Inferior parietal cortex (tissue), 1 donor: ENCODE data around the gene MRPS23.

Source experiments
- DNase-seq: peaks from one replicate; pipeline ENCODE4 v3.0.0-alpha.2; 2016; ENCODE audit errors: extremely low spot score

Gene MRPS23

DNA sequence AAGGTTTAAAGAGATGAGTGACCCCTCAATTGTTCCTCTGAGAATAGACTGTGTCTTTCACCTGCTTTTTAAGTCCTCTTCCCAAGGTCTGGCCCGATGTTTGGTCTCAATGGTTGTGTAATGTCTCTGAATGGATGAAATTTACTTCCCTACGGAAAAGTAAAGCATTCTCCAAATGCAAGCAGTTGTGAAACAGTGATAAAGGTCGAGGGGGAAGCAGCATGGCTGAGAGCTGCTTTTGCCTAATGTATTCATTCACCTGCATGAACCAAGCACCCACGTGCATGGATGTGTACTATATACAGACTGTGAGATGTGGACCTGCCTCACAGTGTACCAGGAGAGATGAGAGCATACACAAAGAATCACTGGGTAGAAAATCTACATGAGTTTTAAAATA lies 11.4 kb downstream of the MRPS23 start:
- DNase-seq, result no peak

DNA sequence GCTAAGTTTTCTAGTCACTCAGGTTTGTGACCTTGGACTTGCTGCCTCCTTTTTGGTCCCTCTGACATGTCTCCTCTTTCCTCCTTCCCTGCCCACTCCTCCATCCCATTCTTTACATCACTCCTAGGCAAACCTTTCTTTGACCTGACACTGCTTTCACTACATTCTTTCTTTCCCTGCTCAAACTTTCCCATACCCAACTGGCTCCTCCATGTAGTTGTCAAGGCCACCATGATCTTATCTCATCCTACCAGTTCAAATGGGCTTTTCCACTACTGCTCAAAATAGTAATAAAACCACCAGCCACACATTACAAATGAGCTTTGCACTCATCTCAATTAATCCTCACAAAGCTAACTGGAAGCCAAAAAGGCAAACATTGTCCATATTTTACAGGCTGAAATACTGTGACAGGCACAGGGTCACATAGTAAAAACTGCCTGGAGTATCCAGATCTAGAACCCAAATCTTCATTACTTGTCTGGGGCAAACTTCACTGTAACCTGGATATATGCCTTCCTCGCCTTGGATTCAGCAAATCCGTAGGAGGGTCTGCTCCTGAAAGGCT lies 14.4 kb downstream of the MRPS23 start:
- no peak for DNase-seq

DNA sequence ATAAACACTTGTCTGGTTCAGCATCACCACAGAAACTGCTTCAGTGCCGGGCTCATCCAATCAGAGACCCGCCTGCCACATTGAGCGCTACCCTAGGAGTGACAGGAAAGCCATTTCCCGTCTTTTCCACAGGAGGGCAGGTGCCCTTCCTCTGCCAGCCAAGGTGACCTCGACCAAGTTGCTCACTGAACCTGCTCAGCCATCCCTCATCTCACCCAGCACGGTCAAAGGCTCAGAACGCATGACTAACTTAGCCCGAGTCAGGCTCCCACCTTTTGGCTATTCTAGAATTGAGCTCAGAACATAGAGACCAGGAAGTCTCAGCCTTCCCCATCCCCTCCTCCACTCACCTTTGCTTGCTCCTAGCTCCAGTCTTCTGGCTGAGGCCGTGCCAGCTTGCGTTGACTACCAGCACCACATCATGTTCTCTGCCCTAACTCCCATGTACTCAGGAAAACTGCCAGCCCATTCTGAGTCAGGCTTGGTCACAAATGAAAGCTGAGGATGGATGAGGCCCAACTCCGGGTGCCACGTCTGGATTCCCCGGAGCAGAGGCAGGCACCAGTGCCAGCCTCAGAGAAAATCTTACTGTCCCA lies 15.6 kb downstream of the MRPS23 start:
- DNase-seq, result peak; percentile 58

DNA sequence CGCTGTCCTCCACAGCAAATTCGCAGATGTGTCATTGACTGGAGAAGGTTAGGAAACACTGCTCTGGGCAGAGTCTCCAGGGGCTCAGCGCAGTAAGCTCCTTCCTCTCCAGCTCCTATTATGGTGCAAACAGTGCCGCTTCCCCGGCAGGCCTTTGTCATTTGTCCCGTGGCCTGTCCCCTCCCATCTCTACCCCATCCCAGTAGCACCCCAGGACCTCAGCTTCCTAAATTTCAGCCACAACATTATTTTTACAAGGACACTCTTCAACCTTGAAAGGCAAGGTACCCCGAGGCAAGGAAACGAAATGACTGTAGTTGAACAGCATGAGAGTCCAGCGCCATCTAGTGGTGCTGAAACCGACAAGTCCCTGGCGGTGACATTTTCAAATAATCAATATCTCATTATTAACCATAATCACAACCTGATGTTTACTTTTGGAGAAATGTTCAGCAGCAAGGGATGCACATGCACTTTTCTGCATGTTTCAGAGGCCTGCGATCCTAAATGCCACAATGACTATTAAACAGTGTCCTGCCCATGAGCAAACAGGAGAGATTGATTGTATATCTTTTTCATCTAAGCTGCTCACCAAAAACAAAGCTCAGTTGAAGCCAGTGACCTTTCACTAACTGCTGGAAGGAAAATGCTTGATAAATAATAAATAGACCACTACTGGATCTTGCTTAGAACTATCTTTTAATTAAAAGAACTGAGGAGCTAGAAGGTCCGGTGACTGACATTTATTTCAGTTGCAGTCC lies 16.5 kb downstream of the MRPS23 start:
- peak; percentile 84 for DNase-seq

DNA sequence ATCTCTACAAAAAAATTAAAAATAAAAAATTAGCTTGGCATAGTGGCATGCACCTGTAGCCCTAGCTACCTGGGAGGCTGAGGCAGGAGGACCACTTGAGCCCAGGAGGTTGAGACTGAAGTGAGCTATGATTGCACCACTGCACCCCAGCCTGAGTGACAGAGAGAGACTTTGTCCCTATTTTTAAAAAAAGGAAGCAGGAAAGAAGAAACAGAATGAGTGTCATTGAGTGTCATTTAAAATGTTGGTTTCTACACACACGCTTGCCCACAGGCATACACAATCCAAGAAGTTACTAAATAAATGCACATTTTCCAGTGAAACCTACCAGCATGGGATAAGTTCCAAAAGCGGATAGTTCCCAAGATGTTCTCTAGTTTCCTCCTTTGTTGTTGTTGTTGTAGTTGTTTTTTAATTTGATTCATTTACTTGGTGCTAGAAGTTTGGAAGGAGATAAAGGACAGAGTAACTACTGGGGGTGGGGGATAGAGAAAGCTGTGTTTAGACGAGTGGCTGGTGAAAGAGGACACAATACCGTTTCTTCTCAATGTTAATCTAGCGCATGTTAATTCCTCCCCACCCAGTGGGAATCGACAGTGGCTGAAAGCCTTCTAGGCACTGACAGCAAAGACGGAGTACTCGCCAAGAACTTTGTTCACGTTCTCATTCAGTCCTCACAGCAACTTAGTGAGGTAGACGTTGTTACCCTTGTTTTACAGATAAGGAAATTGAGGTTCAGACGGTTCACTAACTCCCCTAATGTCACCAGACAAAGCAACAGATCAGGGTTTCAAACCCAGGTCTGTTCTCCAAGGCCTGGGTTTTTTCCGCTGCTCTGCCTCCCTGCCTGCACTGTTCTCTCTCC lies 17.3 kb downstream of the MRPS23 start:
- peak; percentile 36 for DNase-seq

DNA sequence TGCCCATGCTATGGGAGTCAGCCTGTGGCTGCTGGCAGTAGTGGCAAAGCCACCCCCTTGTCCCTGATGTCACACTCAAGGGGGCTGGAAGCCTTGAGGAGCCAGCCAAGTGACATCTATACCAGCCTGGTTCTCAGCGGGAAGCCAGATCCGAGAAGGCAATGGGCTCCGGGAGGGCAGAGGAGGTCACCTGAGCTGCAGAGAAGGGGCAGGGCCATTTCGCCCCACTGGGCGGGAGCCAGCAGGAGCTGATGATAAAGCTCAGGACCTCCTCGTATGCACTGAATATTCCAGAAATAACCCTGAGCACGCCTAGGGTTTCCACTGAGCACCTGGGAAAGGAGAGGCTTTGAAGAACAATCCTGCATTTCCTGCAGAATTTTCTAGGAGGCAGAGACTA lies 19.0 kb downstream of the MRPS23 start:
- DNase-seq, result no peak

DNA sequence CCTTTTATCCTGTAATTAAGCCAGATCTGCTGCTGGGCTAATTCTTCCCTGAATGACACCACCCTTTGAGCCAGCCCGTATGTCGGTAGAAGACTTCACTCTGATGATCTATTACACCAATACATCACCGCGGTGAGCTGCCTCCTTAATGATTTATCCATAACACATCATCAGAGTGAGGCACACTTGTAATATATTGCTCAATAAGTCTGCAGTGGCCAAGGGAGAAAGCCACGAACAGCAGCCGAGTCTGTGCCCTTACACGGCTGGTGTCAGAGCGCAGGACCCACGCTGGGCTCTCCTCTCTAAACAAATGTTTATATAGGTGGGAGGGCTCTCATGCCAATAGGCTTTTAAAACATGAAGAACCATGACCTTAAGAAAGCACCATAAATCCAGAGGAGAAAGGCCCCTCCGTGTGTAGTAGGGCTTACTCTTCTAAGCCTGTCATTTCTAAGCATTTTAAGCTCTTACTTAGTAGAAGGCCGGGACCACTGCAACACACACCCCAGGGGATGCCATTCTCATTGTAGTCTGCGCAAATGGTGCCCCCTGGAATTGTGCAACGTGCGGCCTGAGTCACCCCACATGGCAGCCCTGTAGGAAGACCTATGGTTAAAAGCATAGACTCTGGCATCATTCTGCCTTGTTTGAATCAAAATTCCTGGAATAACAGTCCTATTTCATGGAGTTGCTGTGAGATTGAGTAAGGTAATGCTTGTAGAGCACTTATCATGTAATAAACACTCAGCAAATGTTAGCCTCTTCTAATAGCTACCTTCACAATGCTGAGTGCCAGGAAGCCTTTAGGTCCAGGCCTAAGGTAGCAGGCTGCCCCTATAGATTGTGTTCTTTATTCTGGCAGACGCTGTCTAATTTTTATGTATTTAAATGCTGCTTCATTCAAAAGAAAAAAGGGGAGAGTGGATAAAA lies 26.1 kb downstream of the MRPS23 start:
- DNase-seq, result no peak

DNA sequence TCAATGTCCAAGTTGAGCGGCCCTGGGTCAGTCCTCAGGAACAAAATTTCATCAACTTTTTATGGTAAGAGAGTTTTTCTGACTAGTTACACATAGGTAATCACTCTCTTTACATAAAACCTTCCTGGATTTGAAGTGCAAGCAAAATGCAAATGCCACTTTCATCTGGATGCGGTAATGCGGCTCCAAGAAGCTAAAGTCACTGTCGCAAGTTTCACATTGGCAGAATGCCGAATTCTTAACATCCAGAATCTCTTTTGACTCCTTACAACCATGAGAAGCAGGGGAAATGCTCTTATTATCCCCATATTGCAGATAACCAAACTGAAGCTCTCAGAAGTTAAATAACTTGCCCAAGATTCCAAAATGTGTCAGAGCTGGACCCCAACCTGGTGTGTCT lies 30.0 kb downstream of the MRPS23 start:
- DNase-seq, result no peak

DNA sequence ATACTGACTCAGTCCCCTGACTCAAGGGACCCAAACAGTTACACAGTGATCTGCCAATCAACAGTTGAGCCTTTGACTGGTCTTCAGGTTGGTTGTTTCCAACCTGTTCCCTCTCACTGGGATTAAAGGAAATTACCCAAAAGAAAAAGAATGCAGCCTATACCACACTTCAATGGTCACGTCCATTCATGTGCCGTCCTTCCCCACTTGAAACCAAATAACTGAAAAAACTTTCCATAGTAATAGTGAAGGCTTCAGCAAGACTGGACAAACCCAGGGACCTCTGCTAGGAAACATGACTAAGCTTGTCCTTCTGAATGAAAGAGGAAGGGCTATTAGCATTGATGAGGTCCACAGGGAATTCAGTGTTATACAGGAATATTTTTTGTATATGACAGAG lies 30.6 kb downstream of the MRPS23 start:
- DNase-seq, result no peak

DNA sequence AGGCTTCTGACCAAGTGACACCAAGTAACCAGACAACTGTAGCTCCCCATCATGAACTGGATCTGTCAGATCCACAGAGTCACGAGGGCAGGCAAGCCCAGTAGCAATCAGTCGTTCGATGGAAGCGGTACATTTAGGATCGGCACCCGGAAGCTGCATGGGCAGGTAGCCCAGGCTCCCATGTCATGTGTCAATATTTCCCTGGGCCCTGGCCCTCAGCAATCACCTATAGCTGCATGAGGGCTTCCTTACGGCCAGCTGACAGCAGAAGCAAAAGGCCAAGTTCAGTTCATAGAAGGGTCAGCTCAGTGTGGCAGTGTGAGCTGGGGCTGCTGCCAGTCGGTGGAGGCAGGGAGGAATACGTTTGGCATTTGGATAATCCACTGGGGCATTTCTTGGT lies 31.8 kb downstream of the MRPS23 start:
- no peak for DNase-seq

DNA sequence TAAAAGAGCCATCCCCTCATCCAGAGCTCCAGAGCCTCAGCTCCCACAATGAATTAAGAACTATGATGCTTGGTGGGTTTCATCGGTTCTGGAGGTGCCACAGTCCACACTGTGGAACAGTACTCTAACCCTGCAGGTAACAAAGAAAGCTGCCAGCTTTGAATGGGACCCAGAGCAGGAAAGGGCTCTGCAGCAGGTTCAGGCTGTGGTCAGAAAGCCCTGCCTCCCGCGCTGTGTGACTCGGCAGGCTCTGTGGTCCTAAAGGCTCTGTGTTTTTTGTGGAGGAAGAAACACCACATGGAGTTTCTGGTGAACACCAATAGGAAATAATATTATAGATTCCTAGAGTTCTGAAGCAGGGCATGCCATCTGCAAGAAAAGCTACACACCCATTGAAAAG lies 32.5 kb downstream of the MRPS23 start:
- DNase-seq, result no peak

DNA sequence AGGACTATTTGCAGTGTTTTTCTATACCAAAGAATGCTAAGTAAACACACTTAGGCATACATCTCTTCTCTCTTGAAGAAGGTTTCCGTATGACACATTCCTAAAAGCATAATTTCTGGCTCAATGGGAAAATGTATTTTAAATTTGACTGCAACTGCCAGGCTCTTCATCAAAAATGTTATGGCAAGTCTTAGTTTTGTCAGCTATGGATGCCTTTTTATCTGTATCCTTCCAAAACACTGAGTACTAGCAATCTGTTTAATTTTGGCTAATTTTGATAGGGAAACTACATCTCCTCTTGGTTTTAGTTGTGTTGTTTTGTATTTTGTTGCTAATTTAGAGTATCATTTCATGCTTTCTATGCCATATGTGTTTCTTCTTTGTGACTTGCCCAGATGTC lies 35.4 kb downstream of the MRPS23 start:
- no peak for DNase-seq

DNA sequence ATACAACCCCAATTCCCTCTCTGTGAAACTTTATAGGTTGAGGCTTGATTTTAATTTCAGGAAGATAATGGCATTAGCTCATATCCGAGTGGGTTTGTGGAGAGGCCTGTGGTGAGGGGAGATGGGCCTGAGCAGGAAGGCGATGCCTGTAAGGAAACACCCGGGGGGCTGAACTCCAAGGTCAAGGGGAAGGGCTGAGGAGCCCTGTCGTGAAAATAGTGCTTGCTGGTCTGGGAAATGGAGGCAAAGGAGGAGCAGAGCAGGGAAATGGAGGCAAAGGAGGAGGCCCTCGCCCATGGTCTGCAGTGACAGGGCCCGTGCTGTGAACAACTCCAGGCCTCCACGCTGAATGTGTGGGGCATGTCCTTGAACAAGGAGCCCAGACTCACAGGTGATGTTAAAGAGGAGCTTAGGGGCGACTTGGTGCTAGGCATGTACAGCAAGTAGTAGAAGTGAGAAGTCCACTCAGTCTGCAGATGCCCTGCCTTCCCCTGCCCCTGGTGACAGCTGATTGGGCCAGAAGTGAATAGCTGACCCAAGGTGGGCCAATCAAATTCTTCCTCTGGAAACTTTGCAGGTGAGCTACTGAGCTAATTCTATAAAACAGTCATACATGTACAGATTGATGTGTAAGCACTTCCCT lies 38.1 kb downstream of the MRPS23 start:
- no peak for DNase-seq

DNA sequence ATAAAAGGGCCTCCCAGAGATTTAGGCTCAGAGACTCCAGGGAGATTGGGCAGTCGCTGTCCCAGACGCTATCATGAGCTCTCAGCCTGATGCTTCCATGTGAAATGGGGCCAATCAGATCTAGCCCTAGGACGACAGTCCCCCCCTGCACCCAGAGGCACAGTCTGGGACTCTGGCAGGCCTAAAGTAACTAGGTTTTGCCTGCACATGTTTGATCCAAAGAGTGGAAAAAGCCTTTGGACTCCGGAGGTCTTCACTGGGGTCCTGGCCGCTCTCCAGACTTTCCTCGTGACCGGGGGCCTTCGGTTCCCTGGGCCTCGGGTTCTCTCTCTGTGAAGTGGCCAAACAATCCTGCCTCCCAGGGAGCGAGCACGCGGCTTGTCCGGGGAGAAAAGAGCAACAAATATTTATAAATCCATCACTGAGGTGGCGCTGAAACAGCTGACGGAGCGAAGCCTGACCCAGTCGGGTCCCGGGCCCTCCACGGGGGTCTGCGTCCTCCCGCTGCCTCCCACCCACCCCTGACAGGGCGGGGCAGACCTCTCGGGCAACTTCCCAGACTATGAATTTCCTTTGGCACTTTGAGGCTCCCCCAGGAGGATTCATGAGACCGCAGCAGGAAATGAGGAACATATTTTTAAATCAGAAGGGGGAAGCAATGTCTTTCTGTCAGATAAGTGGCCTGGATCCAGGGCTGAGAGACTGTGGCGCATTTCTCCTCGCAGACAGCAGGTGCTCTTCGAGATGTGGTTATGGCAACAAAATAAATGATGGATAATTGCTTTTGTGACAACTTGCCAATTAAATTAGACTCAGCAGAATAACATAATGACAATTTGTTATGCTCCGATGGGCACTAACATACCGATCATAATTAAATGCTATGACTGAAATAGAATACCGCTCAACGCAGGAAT lies 38.9 kb downstream of the MRPS23 start:
- no peak for DNase-seq

DNA sequence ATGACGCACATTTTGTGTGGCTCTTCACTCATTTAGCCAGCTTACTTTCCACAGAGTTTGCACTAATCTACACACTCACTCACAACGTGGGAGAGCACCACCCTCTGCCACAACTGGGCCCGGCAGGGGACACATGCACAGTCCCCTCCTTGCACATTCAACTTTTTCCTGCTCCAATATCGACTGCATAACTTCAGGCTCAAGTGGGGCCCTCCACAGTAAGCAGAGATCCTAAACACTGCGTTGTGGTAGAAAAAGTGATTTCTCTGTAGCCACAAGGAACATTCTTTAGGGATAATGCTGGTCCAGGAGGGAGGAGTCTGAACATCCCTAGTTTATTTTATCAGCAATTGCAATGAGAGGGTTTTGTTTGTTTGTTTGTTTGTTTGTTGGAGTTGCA lies 40.0 kb downstream of the MRPS23 start:
- DNase-seq, result no peak

DNA sequence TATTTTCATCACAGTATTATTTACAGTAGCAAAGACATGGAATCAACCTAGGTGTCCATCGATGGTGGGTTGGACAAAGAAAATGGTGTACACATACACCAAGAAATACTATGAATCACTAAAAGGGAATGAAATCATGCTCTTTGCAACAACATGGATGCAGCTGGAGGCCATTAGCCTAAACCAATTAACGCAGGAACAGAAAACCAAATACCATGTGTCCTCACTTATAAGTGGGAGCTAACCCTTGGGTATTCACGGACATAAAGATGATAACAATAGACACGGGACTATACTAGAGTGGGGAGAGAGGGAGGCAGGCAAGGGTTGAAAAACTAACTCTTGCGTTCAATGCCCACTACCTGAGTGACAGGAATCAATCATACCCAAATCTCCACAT lies 41.0 kb downstream of the MRPS23 start:
- DNase-seq, result no peak

DNA sequence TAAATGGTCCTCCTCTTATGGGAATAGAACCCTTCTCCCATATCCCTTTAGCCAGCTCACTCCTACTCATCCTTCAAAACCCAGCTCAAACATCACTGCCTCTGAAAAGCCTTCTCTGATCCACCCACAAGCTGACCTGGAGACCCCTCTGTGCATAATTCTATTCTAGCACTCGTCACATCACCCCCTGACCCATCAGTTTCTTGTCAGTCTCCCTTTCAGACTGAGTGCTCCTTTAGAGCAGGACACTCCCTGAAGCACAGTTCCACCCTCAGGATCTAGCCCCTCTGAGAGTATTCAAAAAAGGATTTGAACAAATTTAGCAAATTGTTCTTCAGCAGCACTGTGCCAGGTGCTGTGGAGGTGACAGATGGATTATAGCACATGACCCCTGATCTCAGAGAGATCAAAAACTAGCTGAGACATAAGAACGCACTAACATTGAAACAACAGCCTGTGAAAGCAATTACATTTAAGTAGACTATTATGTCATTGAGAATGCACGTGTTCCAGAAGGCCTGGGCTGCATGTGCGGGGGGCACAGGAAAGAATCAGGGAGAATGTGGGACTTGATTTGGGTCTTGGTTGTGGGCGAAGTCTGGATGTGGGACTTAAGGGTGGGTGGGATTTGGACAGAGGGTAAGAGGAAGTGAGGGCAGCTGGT lies 43.5 kb downstream of the MRPS23 start:
- DNase-seq, result no peak

DNA sequence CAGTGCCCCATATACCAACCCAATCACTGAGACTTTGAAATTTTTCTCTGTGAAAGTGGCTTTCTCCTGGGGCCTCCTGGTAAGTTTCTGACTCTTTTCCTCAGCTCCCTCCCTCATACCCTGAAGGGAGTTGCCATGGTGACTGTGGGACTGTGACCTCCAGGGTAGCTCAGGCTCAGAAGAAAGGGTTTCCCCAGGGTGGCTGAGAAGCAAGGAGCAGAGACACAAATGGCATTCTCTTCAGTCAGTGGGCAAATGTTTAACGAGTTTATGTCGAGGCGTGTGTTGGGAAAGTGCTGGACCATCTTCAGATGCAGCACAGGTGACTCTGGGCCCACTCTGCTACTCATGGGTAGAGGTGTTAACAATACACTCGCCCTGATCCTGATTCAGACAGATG lies 46.8 kb downstream of the MRPS23 start:
- no peak for DNase-seq

DNA sequence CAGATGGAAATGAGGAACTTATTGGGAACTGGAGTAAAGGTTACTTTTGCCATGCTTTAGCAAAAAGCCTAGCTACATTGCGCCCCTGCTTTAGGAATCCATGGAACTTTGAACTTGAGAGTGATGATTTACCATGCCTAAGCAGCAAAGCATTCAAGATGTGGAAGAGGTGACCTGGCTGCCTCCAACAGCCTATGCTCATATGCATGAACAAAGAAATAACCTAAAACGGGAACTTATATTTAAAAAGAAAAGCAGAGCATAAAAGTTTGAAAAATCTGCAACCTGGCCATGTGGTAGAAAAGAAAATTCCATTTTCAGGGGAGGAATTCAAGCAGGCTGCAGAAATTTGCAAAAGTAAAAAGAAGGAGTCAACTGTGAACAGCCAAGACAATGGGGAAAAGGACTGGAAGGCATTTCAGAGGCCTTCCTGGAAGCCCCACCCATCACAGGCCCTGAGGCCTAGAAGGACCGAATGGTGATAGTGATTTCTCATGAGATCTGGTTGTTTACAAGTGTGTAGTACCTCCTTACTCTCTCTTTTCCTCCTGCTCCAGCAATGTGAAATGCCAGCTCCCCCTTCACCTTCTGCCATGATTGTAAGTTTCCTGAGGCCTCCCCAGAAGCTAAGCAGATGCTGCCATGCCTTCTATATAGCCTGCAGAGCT lies 48.7 kb downstream of the MRPS23 start:
- no peak for DNase-seq
